MV-4-11 (cell line): ENCODE data around the gene NUDT3.
"Not testable (repeated sequence)": the region's sequence is repeated elsewhere in the genome, so short reads cannot be mapped to it uniquely, and the experiment has no call there.

Experiments
- DNase-seq: peaks from one replicate; lab custom pipeline; 2025; lab: John Stamatoyannopoulos, UW

The NUDT3 gene

DNA sequence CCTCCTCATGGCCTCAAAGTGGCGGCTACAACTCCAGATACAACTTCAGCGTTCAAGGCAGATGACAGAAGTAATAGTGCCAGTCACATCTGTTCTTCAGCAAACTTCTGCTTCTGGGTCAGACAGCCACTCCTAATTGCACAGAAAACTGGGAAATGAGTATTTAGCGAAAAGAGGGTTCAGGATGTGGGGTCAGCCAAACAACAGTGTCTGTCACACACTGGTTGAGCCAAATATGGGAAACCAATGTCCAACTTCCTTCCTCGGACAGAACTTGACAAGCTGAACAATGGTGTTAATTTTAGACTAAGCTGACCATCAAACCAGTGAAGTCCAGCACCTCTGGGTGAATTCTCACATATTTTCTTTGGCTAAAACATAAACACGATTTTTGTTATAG, 22.1 kb downstream of the NUDT3 start:
- peak; percentile 83 for DNase-seq

- no peak for DNase-seq
Measured at GRCh38 chr6:34369385-34369784, 23.1 kb downstream of the NUDT3 start.

- DNase-seq, result no peak
Measured at GRCh38 chr6:34366639-34366921, 25.9 kb downstream of the NUDT3 start.

GRCh38 chr6:34365781-34366638, 26.5 kb downstream of the NUDT3 start:
- DNase-seq, result peak; percentile 35

DNA sequence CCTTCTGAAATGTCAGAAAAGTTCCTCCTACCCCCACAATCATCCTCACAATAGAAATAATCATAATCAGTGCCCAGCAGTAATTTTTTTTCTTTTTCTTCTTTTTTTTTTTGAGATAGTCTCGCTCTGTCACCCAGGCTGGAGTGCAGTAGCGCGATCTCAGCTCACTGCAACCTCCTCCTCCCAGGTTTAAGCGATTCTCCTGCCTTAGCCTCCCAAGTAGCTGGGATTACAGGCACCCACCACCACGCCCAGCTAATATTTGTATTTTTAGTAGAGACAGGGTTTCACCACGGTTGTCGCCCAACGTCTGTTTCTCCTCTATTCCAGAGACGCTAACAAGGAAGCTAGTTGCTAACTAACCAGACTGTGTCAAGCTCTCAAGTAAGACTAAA, 28.8 kb downstream of the NUDT3 start:
- not testable (repeated sequence) for DNase-seq

DNA sequence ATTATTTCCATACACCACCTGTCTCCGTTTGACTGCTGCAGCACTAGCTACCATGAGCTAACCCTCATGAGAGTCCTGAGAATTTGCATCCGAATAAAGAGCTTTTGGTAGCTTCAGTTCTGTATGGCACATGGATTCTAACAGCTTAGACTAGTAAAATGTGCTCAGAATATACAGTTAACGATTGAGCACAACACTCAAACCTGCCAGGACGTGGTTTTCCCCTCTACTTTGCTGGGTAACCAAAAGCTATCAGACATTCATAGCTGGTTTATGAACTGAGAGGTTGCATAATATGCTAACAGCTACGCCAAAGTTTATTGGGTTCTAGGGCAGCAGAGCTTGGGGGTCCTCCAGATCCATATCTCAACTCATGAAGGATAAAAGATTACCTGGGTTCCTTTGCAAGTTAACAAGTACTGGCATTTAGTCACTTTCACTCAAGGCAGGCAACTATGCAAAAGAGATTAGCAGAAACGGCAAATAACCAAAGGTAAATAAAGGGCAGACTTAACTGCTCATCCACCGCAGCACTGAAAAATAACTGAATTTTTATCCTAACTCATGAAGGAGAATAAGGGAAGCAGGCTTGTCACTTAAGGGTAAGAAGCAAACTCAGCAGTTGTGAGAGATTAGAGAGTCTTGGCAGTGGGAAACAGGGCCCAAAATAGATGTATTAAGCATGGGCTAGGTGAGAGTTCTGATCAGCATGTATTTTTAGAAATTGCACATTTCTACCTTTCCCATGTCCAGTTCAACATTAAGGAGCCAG, 29.4 kb downstream of the NUDT3 start:
- DNase-seq, result peak; percentile 59

DNA sequence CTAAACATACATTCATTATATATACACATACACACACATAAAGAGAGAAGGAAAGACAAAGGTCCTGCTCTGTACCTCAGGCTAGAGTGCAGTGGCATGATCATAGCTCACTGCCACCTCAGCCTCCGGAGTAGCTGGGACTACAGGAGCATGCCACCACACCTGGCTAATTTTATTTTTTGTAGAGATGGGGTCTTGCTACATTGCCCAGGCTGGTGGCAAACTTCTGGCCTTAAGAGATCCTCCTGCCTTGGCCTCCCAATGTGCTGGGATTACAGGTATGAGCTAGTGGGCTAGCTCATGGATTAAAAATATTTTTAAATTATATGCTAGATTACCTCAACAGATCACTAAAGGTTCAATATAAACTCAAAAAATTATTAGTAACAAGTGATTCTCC, 30.3 kb downstream of the NUDT3 start:
- DNase-seq, result no peak

DNA sequence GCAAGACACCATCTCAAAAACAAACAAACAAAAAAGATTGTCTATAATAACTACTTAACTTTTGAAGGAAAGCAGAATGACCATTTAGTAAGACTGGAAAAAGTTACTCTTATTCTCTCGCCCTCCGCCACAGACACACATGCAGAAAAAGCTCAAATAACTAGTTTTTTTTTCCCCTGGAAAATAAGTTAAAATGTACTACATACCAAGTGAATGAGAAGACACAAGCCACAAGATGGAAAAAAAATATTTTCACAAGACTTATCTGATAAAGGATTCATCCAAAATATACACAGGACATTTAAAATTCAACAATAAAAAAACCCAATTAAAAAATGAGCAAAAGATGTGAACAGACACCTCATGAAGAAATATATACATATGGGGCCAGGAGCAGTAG, 31.9 kb downstream of the NUDT3 start:
- DNase-seq, result no peak

DNA sequence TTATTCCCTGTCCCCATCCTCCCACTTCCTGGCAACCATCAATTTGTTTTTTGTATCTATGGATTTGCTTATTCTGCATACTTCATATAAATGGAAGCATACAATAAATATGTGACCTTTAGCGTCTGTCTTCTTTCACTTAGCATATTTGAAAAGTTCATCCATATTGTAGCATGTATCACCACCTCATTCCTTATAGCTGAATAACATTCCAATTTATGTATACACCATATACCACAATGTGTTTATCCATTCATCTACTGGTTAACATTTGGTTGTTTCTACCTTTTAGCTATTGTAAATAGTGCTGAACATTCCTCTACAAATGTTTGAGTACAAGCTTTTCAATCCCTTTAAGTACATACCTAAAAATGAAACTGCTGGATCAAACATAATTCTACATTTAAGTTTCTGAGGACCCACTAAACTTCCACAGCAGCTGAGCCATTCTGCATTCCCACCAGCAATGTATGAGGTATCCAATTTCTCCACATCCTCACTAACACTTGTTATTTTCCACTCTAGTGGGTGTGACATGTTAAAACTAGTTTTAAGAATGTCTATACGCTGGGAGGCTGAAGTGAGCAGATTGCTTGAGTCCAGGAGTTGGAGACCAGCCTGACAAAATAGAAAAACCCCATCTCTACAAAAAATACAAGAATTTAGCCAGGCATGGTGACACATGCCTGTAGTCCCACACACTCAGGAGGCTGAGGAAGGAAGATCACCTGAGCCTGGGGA, 32.9 kb downstream of the NUDT3 start:
- no peak for DNase-seq

- DNase-seq, result no peak
Measured at GRCh38 chr6:34358389-34358905, 34.0 kb downstream of the NUDT3 start.

- no peak for DNase-seq
Measured at GRCh38 chr6:34357937-34358336, 34.5 kb downstream of the NUDT3 start.

GRCh38 chr6:34355889-34356288, 36.6 kb downstream of the NUDT3 start:
- no peak for DNase-seq

GRCh38 chr6:34354230-34354629, 38.2 kb downstream of the NUDT3 start:
- DNase-seq, result not testable (repeated sequence)

DNA sequence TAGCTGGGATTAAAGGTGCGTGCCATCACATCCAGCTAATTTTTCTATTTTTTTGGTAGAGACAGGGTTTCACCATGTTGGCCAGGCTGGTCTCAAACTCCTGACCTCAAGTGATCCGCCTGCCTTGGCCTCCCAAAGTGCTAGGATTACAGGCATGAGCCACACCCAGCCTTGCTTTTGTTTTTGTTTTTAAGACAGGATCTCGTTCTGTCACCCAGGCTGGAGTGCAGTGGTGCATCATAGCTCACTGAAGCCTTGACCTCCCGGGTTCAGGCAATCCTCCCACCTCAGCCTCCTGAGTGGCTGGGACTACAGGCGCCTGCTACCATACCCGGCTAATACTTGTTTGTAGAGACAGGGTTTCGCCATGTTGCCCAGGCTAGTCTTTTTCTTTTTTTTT, 38.9 kb downstream of the NUDT3 start:
- DNase-seq, result not testable (repeated sequence)

GRCh38 chr6:34352305-34352937, 40.0 kb downstream of the NUDT3 start:
- DNase-seq, result no peak

- DNase-seq, result no peak
Measured at GRCh38 chr6:34350934-34351217, 41.6 kb downstream of the NUDT3 start.

- peak; percentile 13 for DNase-seq
Measured at GRCh38 chr6:34350137-34350933, 42.1 kb downstream of the NUDT3 start.

GRCh38 chr6:34349211-34349610, 43.3 kb downstream of the NUDT3 start:
- DNase-seq, result no peak

- DNase-seq, result no peak
Measured at GRCh38 chr6:34347303-34347702, 45.2 kb downstream of the NUDT3 start.

DNA sequence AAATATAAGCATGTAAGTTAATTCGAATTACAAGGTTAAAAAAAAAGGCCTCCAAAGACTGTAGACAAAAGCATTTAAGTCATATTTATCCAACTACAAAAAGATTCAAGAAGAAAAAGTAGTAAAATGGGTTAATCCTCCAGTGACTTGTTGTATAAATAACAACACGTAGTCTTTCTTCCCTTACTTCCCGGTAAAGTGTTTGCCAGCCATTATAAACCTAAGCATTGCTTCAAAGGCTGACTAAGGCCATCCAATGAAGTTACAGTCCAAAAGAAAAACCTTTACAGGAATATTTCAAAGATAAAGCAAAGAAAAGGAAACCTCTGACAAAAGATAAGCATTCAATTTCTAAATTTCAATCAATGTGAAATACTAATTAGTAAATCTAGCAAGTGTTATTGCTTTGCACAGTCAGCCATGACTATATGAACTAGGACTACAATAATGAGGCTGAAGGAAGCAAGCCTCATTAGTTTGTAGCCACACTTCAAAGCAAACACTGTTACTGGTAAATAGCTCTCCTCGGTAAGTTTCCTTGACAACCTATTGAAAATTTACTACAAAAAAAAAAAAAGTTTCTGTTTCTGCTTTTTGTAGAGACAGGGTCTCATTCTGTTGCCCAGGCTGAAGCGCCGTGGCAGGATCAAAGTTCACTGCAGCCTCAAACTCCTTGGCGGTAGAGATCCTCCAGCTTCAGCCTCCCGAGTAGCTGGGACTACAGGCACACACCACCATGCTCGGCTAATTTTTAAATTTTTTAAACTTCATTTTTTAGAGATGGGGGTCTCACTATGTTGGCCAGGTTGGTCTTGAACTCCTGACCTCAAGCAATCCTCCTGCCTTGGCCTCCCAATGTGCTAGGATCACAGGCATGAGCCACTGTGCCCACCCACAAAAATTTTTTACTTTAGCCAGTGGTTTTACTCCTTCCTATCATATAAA, 46.0 kb downstream of the NUDT3 start:
- DNase-seq, result no peak
